Measurements from ENCODE around the gene MAGI2.

MAGI2 gene

GRCh38 chr7:78169992-78170391 lies 1283.5 kb downstream of the MAGI2 start:
- no peak for DNase-seq

DNA sequence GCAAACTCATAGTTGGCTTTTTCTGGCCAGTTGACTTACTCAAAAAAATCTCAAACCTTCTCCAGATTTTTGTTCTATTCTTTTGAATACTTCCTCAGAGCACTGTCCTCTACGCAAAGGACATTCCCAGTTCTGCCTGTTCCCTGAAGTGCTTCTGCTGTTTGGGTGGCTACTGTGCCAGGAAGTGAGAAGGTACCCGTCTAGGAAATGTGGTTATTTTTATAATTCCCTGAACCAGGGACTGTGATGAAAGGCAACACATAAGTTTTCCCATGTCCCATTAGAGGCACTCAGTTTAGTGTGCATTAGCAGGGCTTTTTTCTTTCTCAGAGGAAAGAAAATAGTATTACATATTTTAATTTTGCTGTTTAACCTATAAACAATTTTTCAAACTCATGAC lies 1284.6 kb downstream of the MAGI2 start:
- no peak for DNase-seq

DNA sequence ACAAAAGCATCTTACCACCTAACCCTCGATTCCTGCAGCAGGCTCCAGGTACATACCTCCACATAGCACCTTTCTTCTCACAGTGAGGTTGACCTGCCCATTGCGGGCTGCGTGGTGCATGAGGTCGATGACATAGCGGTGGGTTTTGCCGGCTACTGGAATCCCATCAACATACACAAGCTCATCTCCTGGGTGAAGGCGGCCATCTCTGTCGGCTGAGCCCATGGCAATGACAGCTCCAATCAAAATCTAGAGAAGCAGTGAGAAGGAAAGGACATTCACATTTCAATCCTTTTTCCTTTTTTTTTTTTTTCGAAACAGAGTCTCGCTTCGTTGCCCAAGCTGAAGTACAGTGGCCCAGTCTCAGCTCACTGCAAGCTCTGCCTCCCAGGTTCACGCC lies 1285.6 kb downstream of the MAGI2 start:
- DNase-seq: no peak

- no peak for DNase-seq
Measured at GRCh38 chr7:78165854-78166253, 1287.6 kb downstream of the MAGI2 start.

DNA sequence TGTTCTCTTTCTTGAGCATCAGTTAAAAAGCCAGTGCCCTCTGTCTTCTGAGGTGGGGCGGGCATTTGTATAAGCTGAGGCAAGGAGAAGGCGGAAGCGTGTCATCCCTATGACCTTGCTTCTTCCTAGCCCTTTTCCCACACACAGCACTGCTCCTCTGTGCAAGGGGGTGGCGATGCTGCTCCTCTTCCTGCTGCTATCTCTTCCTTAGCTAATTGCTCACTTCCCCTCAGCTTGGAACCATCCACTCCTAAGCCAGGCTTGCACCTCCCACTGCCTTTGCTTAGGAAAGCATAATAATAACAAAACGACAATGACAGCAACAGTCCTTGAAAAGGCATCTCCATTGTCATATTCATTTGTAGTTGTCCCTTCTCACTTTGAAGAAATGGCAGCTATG lies 1288.0 kb downstream of the MAGI2 start:
- no peak for DNase-seq

DNA sequence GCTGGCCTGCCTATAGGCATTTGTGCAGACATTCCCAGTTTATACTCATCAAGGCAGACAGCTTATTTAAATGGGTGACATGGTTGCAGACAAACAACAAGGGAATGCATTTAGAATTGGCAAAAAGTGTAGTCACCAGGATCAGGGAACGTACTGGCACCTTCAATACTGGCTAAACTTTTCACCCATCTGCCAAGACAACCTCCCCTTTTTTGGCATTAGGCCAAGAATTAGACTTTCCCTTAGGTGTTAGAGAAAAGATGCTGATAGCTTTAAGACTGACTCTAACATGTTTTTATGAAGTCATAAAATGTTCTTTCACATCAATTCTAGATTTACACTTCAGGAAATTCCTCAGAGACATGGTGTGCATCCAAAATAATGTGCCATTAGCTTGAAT lies 1289.0 kb downstream of the MAGI2 start:
- DNase-seq: no peak

- no peak for DNase-seq
Measured at GRCh38 chr7:78161781-78162180, 1291.7 kb downstream of the MAGI2 start.

GRCh38 chr7:78159545-78159944 lies 1293.9 kb downstream of the MAGI2 start:
- DNase-seq: no peak

DNA sequence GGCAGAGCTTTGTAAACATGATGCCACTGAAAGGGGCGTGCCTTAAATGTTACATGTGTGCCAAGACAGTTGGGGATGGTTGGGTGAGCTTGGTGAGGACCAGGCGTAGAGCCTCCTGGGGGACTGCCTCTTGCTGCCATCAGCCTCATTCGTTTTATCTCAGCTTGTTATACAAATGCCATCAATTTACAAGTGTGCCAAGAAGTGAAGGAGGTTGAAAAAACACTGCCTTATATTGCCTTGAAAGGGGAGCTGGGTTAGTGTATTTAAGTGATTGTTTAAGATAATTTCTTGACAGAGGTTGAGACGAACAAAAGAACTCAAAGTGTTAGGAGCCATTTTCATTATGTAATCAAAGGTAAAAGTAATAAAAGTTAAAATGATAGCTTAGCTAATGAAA lies 1300.2 kb downstream of the MAGI2 start:
- DNase-seq: no peak

DNA sequence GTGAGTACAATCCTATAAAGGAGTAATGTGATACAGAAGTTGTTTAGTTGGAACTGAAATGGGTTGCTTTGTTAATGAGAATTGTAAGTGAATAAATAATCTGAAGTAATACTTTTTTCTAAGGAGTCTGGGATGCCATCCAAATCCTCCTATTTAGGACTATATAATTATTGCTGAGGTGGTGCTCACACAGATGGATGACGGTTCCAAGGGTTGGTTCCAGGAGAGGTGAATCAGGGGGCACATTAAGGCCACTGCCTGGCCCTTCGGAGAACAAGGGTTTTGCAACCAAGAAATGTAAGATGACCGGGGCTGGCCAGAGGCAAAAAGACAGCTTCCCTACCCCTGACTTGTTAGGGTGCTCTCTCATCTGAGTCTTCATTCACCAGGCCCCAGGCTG lies 1302.2 kb downstream of the MAGI2 start:
- no peak for DNase-seq

DNA sequence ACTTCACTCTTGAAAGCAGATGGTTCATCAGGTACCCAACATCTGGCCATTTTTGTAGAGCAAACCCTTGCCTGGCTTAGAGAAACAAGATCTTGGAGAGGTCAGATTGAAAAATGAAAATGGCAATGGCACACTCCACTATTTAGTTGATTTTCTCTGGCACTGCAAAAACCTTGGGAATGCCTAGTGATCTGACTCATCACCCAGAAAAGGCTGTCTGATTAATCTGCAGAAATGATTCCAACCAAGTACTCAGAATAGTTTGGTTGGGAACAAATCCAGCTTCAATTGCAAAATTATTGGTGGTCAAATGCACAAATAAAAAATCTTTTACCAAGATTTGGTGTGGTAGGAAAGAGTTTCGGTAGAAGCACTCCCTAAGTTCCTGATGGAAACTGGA lies 1303.7 kb downstream of the MAGI2 start:
- DNase-seq: peak; percentile 84

DNA sequence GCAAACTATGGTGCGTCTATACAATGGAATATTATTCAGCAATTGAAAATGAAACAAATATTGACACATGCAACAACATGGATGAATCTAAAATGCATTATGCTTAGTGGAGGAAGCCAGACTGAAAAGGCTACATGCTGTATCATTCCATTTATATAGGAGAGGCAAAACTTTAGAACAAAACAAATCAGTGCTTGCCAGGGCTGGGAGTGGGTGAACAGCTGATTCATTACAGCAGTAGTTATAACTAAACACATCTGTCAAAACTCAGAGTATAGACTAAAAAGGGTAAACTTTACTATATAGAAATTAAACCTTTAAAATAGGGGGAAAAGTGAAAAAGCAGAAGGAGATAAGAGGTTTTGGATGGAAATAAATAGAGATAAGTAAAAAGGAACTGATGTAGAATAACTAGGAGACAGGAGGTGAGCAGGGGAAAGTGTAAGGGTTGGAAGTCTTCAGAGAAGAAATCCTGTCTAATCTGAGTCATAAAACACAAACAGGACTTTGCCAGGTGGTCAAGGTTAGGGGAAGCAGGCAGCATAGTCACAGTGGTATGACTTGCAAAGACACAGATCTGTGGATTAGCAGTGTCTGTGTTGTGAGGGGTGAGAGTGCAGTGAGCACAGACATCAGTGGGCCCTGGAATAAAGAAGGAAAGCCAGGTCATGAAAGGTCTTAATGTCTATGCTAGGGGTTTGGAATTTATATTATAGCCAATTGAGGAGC lies 1305.1 kb downstream of the MAGI2 start:
- no peak for DNase-seq

DNA sequence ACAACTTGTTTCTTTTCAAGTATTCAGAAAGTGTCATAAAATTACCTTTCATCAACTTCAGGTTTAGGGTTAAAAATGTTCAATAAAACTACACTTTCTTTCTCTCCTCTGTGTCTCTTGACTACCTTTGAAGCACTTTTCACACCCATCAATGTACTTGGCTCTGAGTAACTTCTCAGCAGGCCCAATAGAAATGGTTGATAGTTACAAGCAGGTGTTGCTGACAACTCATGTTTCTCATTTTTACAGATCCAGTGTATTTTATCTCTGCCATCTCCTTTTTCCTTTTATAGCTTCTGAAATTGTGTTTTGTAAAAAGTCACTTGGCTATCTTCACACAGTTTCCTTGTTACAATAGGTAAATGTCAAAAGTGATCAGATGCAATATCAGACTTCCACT lies 1306.9 kb downstream of the MAGI2 start:
- DNase-seq: no peak

DNA sequence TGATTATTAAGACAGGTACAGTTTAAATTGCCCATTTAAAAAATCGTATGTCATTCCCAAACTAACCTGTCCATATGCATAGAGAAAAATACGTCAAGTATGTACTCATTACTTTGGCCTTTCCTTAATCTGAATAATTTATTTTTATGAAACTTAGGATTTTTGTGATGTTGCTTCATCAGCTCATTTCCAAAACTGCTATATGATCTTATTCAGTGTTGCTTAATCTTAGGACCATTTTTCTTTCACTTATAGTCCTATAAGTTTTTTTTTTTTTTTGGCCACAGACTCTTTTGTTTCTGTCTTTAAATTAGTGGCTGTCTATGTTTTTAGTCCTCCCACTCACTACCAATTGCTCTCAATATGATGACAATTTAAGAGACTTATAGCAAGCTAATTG lies 1309.8 kb downstream of the MAGI2 start:
- DNase-seq: no peak

DNA sequence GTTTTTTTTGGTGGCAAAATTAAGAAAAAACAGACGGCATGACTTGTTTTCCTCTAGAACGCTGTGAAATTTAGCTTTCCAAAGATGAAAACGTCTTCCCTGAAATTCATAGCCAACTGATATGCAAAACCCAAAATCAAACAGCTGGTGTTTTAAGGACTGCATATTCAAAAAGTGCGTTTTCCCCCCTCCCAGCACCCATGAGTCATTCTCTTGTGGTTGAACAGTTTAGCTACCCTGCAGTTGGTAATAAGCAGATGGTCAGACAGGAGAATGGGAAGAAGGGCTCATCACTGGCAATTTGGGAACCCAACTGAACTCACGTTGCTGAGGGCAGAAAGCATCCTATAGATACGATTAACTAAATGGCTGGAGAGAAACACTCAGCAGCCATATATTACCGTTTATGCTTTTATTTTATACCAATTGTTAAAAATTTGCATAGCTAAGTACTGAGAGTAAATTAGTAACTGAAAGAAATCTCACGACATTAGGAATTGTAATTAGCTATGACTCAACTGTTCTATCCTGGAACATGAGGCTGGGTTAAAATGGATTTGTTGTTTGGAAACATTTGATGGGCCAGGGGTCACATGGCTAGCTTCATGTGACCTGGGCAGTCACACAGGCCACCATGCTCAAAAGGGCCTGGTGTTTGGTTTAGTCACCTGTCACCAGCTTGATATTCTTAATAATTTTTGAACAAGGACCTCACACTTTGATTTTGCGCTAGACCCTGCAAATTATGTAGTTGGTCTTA lies 1311.8 kb downstream of the MAGI2 start:
- DNase-seq: peak; percentile 74

GRCh38 chr7:78140109-78140508 lies 1313.4 kb downstream of the MAGI2 start:
- DNase-seq: no peak

- DNase-seq: peak; percentile 70
Measured at GRCh38 chr7:78139335-78139734, 1314.1 kb downstream of the MAGI2 start.

GRCh38 chr7:78134774-78135173 lies 1318.7 kb downstream of the MAGI2 start:
- DNase-seq: no peak

- DNase-seq: peak; percentile 91
Measured at GRCh38 chr7:78134256-78134655, 1319.2 kb downstream of the MAGI2 start.

GRCh38 chr7:78130446-78131215 lies 1322.8 kb downstream of the MAGI2 start:
- peak; percentile 57 for DNase-seq

DNA sequence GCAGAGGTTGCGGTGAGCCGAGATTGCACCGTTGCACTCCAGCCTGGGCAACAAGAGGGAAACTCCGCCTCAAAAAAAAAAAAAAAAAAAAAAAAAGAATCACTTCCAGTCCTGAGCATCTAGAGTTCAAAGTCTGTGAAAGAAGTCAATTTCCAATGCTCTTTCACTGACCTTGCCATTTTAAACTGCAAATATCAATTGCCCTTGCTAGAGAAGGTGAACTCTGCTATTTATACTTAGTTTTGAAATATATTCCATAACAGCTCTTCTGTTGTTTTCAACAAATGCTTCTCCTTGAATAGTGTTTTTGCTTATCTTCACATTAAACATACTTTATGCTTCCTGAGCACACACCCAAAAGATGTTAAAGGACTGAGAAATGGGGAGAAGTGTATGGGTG lies 1323.6 kb downstream of the MAGI2 start:
- no peak for DNase-seq

DNA sequence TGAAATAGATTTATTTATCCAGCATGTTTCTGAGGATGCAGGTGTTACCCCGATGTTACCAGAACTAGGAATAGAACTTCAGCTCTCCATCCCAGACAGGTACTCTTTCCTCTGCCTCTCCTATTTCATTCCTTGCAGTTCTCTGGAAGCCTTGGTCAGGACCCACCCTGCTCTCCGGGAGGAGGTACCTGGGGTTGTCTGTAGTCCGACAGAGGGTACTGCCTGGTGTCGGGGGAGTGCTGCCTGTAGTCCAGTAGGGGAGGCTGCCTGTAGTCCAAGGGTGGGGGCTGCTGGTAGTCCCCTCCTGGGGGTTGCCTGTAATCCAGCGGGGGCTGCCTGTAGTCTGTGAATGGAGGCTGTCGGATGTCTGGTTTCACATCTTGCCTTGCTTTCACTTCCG lies 1326.5 kb downstream of the MAGI2 start:
- no peak for DNase-seq

DNA sequence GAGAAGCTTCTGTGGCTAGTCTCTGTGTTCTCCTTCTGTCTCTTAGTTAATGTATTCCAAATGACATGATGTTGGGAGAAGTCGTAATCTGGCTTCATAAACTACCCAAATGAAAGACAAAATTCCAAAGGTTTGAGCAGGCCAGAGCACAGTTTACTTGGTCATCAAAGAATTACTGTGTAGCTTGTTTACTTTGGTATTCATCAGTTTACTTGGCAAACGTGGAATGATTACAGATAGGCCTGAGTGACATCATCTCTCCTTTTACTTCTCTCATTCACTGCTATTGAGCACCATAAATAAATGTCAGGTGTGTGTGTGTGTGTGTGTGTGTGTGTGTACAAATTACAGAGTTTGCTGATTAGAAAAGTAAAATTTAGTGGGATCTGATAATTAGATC lies 1327.6 kb downstream of the MAGI2 start:
- no peak for DNase-seq

DNA sequence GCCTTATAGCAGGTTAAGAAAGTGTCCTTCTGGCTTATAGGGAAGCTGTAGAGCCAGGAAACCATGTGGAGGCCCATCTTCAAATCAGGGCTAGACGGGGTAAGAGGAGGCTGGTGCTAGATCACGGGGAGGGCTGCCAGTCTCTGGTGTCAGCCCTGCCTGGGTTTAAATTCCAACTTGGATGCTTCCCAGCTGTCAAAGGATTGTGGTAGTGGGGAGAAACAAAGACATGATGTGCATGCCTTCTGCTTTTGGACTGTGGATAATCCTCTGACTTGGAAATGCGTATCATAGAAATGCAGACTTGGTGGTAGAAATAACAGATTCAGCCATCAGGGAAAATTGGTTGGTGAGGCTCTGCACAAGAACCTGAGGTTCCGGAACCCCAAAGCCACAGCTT lies 1329.3 kb downstream of the MAGI2 start:
- DNase-seq: no peak
